Progenitor cell of endocrine pancreas (in vitro differentiated cells): ENCODE results near the gene TRPM3. TPM values are rescaled to one million over a fixed set of nuclear protein-coding genes. Genes with fewer than 3 reads are reported as not detected.

Experiments used
- DNase-seq: peaks from one replicate; pipeline ENCODE4 v3.0.0; 2021; ENCODE audit warnings: low spot score; ENCODE audit not compliant: unreplicated experiment
- H3K27ac Mint-ChIP-seq: 2 replicates; pipeline ENCODE4 v1.8.0; 2021; ENCODE audit warnings: mild to moderate bottlenecking, moderate library complexity, mixed read lengths
- H3K27me3 Mint-ChIP-seq: 2 replicates; pipeline ENCODE4 v1.8.0; 2021; ENCODE audit warnings: mixed read lengths
- H3K36me3 Mint-ChIP-seq: 2 replicates; pipeline ENCODE4 v1.8.0; 2022; ENCODE audit warnings: mixed read lengths; ENCODE audit not compliant: insufficient read depth
- H3K4me1 Mint-ChIP-seq: 2 replicates; pipeline ENCODE4 v1.8.0; 2021; ENCODE audit warnings: low read depth, mixed read lengths
- H3K4me3 Mint-ChIP-seq: 2 replicates; pipeline ENCODE4 v1.8.0; 2021; ENCODE audit warnings: low read depth, mild to moderate bottlenecking, moderate library complexity, mixed read lengths
- H3K9me3 Mint-ChIP-seq: 2 replicates; pipeline ENCODE4 v1.8.0; 2021; ENCODE audit warnings: low read depth, mixed read lengths
- CTCF ChIP-seq: fragments of 200-600 bp; sonication (generic); IDR thresholded peaks from one replicate; pipeline ENCODE4 v1.5.0; 2021; ENCODE audit warnings: antibody characterized with exemption, mild to moderate bottlenecking; ENCODE audit not compliant: unreplicated experiment
- total RNA-seq: library from RNA; stranded (reverse); gene quantifications from 2 replicates; pipeline ENCODE4 v1.2.1, GENCODE V29; 2021

Gene TRPM3
- total RNA-seq, 1 donor from 2014 or later = 1.6 TPM

GRCh38 chr9:70493029-70493428, 628.4 kb downstream of the TRPM3 start:
- Mint-ChIP-seq H3K36me3 (no peaks in the 10 kb centered on the region), H3K4me3 (no peak overlapping the region), H3K27ac (no peak overlapping the region), H3K27me3 (peaks cover 11% of the 10 kb centered on the region), H3K9me3 (no peaks in the 10 kb centered on the region), H3K4me1 (no peaks in the 10 kb centered on the region)
- TF ChIP-seq CTCF = no peak
- no peak for DNase-seq

GRCh38 chr9:70492319-70492777, 629.1 kb downstream of the TRPM3 start:
- DNase-seq = no peak
- Mint-ChIP-seq H3K9me3 (no peaks in the 10 kb centered on the region), H3K4me1 (no peaks in the 10 kb centered on the region), H3K27ac (no peak overlapping the region), H3K27me3 (peaks cover 7% of the 10 kb centered on the region), H3K4me3 (no peak overlapping the region), H3K36me3 (no peaks in the 10 kb centered on the region)
- no peak for TF ChIP-seq CTCF

- no peaks in the 10 kb centered on the region for H3K9me3 Mint-ChIP-seq
- H3K27ac Mint-ChIP-seq = no peak overlapping the region
- no peak for DNase-seq
- H3K4me1 Mint-ChIP-seq = no peaks in the 10 kb centered on the region
- H3K4me3 Mint-ChIP-seq = no peak overlapping the region
- H3K27me3 Mint-ChIP-seq = peaks cover 7% of the 10 kb centered on the region
- TF ChIP-seq CTCF = no peak
- no peaks in the 10 kb centered on the region for H3K36me3 Mint-ChIP-seq
These were observed 629.7 kb downstream of the TRPM3 start for GRCh38 chr9:70491426-70492318.

- no peak for TF ChIP-seq CTCF
- Mint-ChIP-seq H3K27me3 (peaks cover 7% of the 10 kb centered on the region), H3K4me3 (no peak overlapping the region), H3K36me3 (no peaks in the 10 kb centered on the region), H3K4me1 (no peaks in the 10 kb centered on the region), H3K27ac (no peak overlapping the region), H3K9me3 (no peaks in the 10 kb centered on the region)
- DNase-seq = no peak
These were observed 630.9 kb downstream of the TRPM3 start for GRCh38 chr9:70490478-70490877.

GRCh38 chr9:70488793-70489105, 632.7 kb downstream of the TRPM3 start:
- no peaks in the 10 kb centered on the region for H3K4me1 Mint-ChIP-seq

More at GRCh38 chr9:70488793-70489105, 632.7 kb downstream of the TRPM3 start:
- TF ChIP-seq CTCF = no peak
- Mint-ChIP-seq H3K27ac (no peak overlapping the region), H3K4me3 (no peak overlapping the region), H3K27me3 (peaks cover under 1% of the 10 kb centered on the region), H3K9me3 (no peaks in the 10 kb centered on the region), H3K36me3 (no peaks in the 10 kb centered on the region)
- no peak for DNase-seq
